Stimulated activated CD4-positive, alpha-beta T cell treated with anti-CD3 and anti-CD28 coated beads, Interleukin-1b, Interleukin-23, amount 100 ng/mL, for 24 hours (primary cell): ENCODE results near the gene PLAU.
A peak's percentile ranks its signal among the peaks of the same experiment; 100 is the strongest.
"Not testable (repeated sequence)": the region's sequence is repeated elsewhere in the genome, so short reads cannot be mapped to it uniquely, and the experiment has no call there.

ENCODE experiments used
- DNase-seq, 4 experiments: peaks; one replicate each; pipeline ENCODE4 v3.0.0-alpha.2; 2020; ENCODE audit warnings: low read depth in 4 of 4, low spot score in 1 of 4

The PLAU gene

GRCh38 chr10:73876566-73876965, 34.4 kb upstream of the PLAU start:
- no peak for DNase-seq

GRCh38 chr10:73876971-73877370, 34.0 kb upstream of the PLAU start:
- DNase-seq: no peak

- no peak for DNase-seq
Observed at GRCh38 chr10:73877533-73878160, 33.3 kb upstream of the PLAU start.

- no peak for DNase-seq
Observed at GRCh38 chr10:73878365-73878764, 32.6 kb upstream of the PLAU start.

GRCh38 chr10:73879296-73880173, 31.4 kb upstream of the PLAU start:
- peak; percentile 84 to 89 (median 88) for DNase-seq

- no peak for DNase-seq
Observed at GRCh38 chr10:73881221-73881919, 29.6 kb upstream of the PLAU start.

- DNase-seq: no peak
Observed at GRCh38 chr10:73884017-73884416, 26.9 kb upstream of the PLAU start.

GRCh38 chr10:73886085-73886529, 24.8 kb upstream of the PLAU start:
- peak in 3 of 4 experiments; percentile 41 to 50 (median 48) for DNase-seq

GRCh38 chr10:73886661-73887293, 24.2 kb upstream of the PLAU start:
- no peak for DNase-seq

- DNase-seq: no peak
Observed at GRCh38 chr10:73887294-73888039, 23.5 kb upstream of the PLAU start.

GRCh38 chr10:73888514-73888913, 22.4 kb upstream of the PLAU start:
- DNase-seq: no peak

- DNase-seq: no peak
Observed at GRCh38 chr10:73889014-73889413, 21.9 kb upstream of the PLAU start.

- DNase-seq: not testable (repeated sequence)
Observed at GRCh38 chr10:73889416-73889815, 21.5 kb upstream of the PLAU start.

- no peak for DNase-seq
Observed at GRCh38 chr10:73890261-73890660, 20.7 kb upstream of the PLAU start.

GRCh38 chr10:73890830-73891229, 20.1 kb upstream of the PLAU start:
- DNase-seq: not testable (repeated sequence)

- DNase-seq: no peak
Observed at GRCh38 chr10:73891540-73891939, 19.4 kb upstream of the PLAU start.

- no peak for DNase-seq
Observed at GRCh38 chr10:73892310-73893030, 18.5 kb upstream of the PLAU start.

- no peak for DNase-seq
Observed at GRCh38 chr10:73893426-73893825, 17.5 kb upstream of the PLAU start.

- DNase-seq: no peak
Observed at GRCh38 chr10:73894245-73894971, 16.5 kb upstream of the PLAU start.
